HG02798 (cell line): ENCODE measurements around the gene LAG3.
"Not testable (repeated sequence)": the region's sequence is repeated elsewhere in the genome, so short reads cannot be mapped to it uniquely, and the experiment has no call there.

ENCODE experiments used
- ATAC-seq: cut with Tn5 transposase; IDR thresholded peaks from one replicate; pipeline ENCODE4 v1.9.1; 2021; ENCODE audit warnings: mild to moderate bottlenecking; ENCODE audit not compliant: unreplicated experiment, poor library complexity

LAG3 gene

GRCh38 chr12:6772331-6772695 is at the start of gene LAG3:
LAG3 (plus strand) TSS chr12:6772520; CDS start chr12:6772853, 333 bp downstream.
- ATAC-seq = no peak

DNA sequence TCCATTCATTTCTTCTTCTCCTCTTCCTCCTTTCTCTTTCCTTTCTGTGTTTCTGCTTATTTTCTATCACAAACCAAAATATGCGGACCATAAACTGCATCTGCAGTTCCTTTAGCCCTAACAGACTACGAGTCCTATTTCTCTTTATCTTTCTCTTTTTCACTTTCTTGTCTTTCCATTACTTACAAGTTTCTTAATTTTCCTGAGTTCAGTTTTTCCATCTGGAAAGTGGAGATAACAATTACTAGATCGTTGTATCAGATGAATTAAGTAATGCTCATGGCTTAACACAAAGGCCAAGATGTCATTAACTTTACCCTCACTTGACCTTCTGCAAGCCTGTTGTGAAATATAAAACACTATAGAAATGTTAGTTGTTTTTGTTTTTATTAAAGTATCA is 49.5 kb upstream of the LAG3 start:
- ATAC-seq = no peak

DNA sequence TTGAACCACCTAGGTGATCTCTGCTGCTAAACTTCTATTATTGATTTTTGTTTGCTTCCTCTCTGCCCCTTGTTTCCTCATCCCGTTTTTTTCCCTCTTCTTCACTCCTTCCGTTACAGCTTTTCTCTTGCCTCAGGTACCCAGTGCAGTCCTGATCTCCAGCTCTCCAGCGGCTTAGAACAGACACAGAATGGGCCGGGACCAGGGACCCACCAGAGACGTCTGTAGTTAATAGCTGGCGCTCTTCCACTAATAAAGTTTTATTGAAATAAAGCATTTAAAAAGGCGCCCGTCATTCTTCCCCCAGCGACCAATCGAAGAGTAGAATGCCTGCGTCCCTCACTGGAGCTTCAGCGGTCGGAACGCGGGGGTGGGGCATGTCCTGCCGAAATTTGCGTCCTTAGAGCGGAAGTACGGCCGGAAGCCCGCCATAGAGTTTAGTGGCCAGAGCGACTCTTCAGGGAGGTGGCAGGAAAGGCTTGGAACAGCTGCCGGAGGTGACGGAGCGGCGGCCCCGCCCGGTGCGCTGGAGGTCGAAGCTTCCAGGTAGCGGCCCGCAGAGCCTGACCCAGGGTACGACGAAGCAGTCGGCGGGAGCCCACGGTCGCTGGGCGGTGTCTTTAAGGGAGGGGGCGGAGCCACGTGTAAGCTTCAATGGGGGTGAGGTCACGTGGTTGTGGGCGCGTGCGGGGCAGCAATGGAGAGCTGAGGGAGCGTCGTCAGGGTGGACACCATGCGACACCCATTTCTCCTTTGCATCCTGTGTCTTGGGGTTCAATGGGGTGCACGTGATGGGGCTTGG is 48.5 kb upstream of the LAG3 start, which contains the start of gene COPS7A:
COPS7A (plus strand) TSS at position 440 of the 802 bp plus-strand sequence. CDS start 611 bp downstream, outside the sequence.
- peak; percentile 96 for ATAC-seq

DNA sequence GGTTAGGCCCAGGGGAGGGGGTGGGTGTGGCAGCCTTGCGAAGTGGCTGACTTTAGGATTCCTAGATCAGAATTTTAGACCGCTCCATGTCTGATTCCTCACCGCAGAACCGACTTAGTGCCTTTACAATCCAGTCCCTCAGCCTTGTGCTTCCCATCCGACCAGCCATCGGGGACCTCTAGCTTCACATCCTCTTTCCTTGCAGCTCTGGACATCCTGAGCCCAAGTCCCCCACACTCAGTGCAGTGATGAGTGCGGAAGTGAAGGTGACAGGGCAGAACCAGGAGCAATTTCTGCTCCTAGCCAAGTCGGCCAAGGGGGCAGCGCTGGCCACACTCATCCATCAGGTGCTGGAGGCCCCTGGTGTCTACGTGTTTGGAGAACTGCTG is 47.9 kb upstream of the LAG3 start:
- peak; percentile 9 for ATAC-seq

GRCh38 chr12:6725350-6725749 is 47.0 kb upstream of the LAG3 start:
- ATAC-seq = no peak

DNA sequence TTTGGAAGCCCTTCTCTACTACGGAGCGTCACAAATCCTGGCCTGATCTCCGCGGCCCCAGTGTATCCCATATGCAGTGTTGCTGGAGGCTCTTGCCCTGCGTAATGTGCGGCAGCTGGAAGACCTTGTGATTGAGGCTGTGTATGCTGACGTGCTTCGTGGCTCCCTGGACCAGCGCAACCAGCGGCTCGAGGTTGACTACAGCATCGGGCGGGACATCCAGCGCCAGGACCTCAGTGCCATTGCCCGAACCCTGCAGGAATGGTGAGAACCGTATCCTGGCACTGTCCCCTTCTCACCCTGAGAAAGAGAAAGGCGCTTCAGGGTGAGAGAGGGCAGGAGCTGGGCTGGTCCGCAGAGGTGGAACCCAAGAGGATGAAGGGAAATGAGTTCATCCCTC is 43.1 kb upstream of the LAG3 start:
- no peak for ATAC-seq

DNA sequence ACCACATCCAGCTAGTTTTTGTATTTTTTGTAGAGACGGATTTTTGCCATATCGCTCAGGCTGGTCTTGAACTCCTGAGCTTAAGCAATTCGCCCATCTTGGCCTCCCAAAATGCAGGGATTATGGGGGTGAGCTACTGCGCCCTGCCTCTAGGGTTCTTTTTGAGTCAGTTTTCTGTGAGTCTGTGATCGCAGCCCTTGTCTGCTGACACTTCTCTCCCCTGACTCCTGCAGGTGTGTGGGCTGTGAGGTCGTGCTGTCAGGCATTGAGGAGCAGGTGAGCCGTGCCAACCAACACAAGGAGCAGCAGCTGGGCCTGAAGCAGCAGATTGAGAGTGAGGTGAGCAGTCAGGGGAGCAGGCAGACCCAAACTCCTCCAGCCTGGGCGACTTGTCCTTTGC is 42.2 kb upstream of the LAG3 start:
- ATAC-seq = no peak

- no peak for ATAC-seq
These were observed 37.6 kb upstream of the LAG3 start for GRCh38 chr12:6734506-6735387.

GRCh38 chr12:6735448-6736191 is 36.7 kb upstream of the LAG3 start:
- peak; percentile 32 for ATAC-seq

GRCh38 chr12:6736754-6737153 is 35.6 kb upstream of the LAG3 start:
- ATAC-seq = no peak

DNA sequence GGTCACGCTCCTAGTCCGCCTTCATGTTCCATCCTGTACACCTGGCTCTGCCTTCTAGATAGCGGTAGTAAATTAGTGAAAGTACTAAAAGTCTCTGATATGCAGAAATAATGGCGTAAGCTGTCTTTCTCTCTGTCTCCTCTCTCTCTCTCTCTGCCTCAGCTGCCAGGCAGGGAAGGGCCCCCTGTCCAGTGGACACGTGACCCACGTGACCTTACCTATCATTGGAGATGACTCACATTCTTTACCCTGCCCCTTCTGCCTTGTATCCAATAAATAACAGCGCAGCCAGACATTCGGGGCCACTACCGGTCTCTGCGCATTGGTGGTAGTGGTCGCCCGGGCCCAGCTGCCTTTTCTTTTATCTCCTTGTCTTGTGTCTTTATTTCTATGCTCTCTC is 30.2 kb upstream of the LAG3 start:
- not testable (repeated sequence) for ATAC-seq

GRCh38 chr12:6742834-6743233 is 29.5 kb upstream of the LAG3 start:
- no peak for ATAC-seq

DNA sequence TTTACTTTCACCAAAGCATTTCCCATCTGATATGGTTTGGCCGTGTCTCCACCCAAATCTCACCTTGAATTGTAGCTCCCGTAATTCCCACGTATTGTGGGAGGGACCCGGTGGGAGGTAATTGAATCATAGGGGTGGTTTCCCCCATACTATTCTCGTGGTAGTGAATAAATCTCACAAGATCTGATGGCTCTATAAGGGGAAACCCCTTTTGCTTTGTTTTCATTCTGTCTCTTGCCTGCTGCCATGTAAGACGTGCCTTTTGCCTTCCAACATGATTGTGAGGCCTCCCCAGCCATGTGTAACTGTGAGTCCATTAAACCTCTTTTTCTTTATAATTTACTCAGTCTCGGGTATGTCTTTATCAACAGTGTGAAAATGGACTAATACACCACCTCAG is 29.0 kb upstream of the LAG3 start:
- ATAC-seq = not testable (repeated sequence)

DNA sequence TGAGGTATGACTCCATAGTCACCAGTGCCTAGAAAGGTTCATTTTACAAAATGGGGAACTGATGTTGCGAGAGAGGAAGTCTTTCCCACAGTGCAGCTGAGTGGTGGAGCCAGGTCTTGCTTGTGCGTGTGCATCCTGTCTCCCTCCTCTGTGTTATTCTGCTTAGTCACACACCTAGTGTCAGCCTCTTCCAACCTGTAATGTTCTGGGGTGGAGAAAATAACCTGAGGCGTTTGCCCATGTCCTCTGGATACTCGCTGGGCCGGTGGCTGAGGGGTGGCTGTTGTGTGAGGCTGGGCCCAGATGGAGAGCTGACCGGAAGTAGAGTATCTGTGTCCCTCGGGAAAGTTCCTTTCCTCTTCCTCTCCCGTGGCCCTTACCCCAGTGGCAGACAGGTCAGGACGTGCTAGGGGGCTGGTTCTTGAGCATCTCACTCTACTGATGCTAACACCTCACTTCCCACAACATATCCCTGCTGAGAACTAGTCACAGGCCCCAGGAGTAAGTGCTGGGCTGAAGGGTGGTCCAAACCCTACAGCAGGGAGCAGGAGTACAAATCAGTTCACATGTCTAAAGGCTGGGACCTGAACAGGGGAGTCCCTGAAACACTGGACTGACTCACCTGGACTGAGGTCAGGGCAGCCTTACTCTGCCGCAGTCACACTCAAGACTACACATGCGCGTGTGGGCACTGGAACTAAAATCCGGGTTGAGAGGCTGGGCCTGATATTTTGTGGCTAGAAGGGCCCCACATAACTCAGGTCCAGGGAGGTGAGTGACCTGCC is 26.4 kb upstream of the LAG3 start:
- no peak for ATAC-seq

- no peak for ATAC-seq
These were observed 25.1 kb upstream of the LAG3 start for GRCh38 chr12:6747216-6747615.

DNA sequence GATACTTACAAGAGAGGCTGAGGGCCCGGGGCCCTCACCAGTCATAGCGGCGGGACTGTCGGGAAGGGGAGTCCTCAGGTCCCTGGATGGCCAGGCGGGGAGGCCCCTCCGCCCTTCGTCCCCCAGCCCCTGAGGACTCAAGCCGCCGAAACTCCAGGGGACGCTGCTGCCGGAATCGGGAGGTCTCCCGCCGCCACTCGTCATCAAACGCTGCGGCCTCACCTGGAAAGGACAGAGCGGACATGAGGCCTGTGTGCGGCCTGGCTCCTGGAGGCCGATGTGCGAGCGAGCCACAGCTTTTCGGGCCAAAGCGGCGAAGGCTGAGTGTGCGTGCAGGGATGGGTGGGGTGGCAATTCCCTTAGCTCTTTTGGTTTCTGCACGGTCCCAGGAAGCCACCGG is 23.6 kb upstream of the LAG3 start:
- ATAC-seq = no peak

DNA sequence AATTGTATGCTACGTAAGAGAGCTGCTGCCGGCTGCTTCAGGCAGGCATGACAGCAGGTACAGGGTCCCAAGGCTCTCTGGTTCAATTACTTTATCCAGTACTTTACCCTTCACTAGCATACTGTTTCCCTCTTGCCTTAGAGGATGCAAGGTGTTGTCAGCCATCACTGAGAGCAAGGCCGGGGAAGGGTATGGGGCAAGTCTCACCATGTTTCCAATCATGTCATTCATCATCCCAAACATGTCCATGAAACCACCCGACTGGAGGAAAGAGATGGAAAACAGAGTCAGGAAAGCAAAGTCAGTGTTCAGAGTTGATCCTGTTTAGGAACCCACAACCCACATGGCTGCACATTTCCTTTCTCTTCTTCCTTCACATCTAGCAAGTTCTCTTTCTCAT is 21.8 kb upstream of the LAG3 start:
- no peak for ATAC-seq

- ATAC-seq = no peak
These were observed 20.6 kb upstream of the LAG3 start for GRCh38 chr12:6751767-6752166.

GRCh38 chr12:6752167-6752920 is 20.0 kb upstream of the LAG3 start:
- ATAC-seq = no peak
